Measurements from ENCODE around the gene OGFOD3.

DNA sequence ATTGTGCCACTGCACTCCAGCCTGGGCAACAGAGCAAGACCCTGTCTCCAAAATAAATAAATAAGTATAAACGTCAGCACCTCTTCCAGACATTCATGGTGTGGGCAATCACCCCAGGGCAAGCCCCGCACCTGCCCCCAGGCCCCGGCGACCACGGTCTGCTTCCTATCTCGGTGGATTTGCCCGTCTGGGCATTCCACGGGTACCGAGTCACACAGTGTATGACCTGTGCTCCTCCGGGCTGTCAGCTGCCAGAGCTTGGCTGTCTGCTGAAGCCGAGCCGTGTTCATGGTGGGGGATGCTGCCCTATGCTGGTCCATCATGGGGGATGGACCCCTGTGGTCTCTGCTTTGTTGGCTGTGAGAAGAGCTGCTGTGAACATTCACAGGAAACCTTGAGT, 16.7 kb upstream of the OGFOD3 start:
- TF ChIP-seq, protein P1, sequence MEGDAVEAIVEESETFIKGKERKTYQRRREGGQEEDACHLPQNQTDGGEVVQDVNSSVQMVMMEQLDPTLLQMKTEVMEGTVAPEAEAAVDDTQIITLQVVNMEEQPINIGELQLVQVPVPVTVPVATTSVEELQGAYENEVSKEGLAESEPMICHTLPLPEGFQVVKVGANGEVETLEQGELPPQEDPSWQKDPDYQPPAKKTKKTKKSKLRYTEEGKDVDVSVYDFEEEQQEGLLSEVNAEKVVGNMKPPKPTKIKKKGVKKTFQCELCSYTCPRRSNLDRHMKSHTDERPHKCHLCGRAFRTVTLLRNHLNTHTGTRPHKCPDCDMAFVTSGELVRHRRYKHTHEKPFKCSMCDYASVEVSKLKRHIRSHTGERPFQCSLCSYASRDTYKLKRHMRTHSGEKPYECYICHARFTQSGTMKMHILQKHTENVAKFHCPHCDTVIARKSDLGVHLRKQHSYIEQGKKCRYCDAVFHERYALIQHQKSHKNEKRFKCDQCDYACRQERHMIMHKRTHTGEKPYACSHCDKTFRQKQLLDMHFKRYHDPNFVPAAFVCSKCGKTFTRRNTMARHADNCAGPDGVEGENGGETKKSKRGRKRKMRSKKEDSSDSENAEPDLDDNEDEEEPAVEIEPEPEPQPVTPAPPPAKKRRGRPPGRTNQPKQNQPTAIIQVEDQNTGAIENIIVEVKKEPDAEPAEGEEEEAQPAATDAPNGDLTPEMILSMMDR (IDR thresholded peaks at IDR 0.05) = no peak
- TF ChIP-seq POLR2A (IDR thresholded peaks at IDR 0.05) = no peak
